OCI-LY3 (cell line): ENCODE measurements around the gene BLOC1S6.

ENCODE experiments used
- H2AFZ ChIP-seq: fragments of 200-600, 300-600 bp; shearing (Covaris generic); 2 replicates; pipeline ENCODE4 v1.6.0; 2014; ENCODE audit warnings: antibody characterized with exemption, low read depth, low read length
- H3K27ac ChIP-seq: fragments of 200-600, 300-600 bp; sonication (generic); 2 replicates; pipeline ENCODE4 v1.5.1; 2014; ENCODE audit warnings: mild to moderate bottlenecking, low read length, moderate library complexity, mixed read lengths
- H3K27me3 ChIP-seq: fragments of 200-600, 300-600 bp; sonication (generic); 2 replicates; pipeline ENCODE4 v1.6.1; 2014; ENCODE audit warnings: low read depth, low read length, mixed read lengths
- H3K36me3 ChIP-seq: fragments of 200-600, 300-600 bp; sonication (generic); replicated peaks from 2 replicates; pipeline ENCODE3; 2014; ENCODE audit warnings: low read depth, low read length, mixed read lengths
- H3K4me1 ChIP-seq: fragments of 300-600, 200-600 bp; sonication (generic); 2 replicates; pipeline ENCODE4 v1.6.1; 2014; ENCODE audit warnings: low read length, mixed read lengths
- H3K4me2 ChIP-seq: fragments of 200-600, 300-600 bp; sonication (generic); 2 replicates; pipeline ENCODE4 v1.6.1; 2014; ENCODE audit warnings: low read length, mixed read lengths
- H3K4me3 ChIP-seq: fragments of 300-600, 200-600 bp; sonication (generic); 2 replicates; pipeline ENCODE4 v1.5.1; 2014; ENCODE audit warnings: antibody characterized with exemption, mild to moderate bottlenecking, low read length, moderate library complexity
- H3K79me2 ChIP-seq: fragments of 300-600, 200-600 bp; shearing (Covaris generic); 2 replicates; pipeline ENCODE4 v1.6.1; 2014; ENCODE audit warnings: mild to moderate bottlenecking, low read length, mixed read lengths
- H3K9ac ChIP-seq: fragments of 300-600, 200-600 bp; shearing (Covaris generic); 2 replicates; pipeline ENCODE4 v1.6.0; 2014; ENCODE audit warnings: mild to moderate bottlenecking, low read length, moderate library complexity
- H3K9me3 ChIP-seq: fragments of 200-600, 300-600 bp; shearing (Covaris generic); 2 replicates; pipeline ENCODE4 v1.6.1; 2014; ENCODE audit warnings: low read length, mixed read lengths; ENCODE audit not compliant: insufficient read depth
- H4K20me1 ChIP-seq: fragments of 200-600, 300-600 bp; sonication (generic); 2 replicates; pipeline ENCODE4 v1.6.1; 2016; ENCODE audit warnings: low read length, mixed read lengths; ENCODE audit not compliant: insufficient read depth
- EZH2phosphoT487 ChIP-seq: fragments of 200-600 bp; shearing (Covaris generic); IDR thresholded peaks from 2 replicates; pipeline ENCODE4 v1.6.1; 2018; ENCODE audit warnings: antibody characterized with exemption, mixed run types, low read depth
- TF ChIP-seq, protein P1 (sequence below): fragments of 200-600, 300-600 bp; sonication (generic); IDR thresholded peaks from 2 replicates; pipeline ENCODE4 v1.5.1; 2014; ENCODE audit warnings: antibody characterized with exemption, low read length, low read depth

BLOC1S6 gene

DNA sequence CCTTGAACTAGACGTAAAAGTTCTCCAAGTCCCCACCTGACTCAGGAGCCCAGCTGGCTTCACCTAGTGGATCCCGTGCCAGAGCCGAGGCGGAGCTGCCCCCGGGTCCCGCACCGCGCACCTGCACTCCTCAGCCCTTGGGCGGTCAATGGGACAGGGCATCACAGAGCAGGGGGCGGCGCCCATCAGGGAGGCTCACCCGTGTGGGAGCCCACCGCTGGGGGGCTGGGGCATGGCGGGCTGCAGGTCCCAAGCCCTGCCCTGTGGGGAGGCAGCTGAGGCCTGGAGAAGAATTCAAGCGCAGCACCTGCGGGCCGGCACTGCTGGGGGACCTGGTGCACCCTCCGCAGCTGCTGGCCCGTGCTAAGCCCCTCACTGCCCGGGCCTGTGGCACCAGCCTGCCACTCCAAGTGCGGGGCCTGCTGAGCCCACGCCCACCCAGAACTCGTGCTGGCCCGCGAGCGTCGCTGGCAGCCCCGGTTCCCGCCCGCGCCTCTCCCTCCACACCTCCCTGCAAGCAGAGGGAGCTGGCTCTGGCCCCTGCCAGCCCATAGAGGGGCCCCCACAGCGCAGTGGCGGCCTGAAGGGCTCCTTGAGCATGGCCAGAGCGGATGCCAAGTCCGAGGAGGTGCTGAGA, 63.8 kb downstream of the BLOC1S6 start:
- H3K79me2 ChIP-seq = no peaks in the 10 kb centered on the region
- no peak overlapping the region for H3K9ac ChIP-seq
- H3K4me3 ChIP-seq = no peak overlapping the region
- no peak overlapping the region for H3K4me2 ChIP-seq
- H3K27me3 ChIP-seq = no peaks in the 10 kb centered on the region
- H3K27ac ChIP-seq = no peak overlapping the region
- H3K4me1 ChIP-seq = no peaks in the 10 kb centered on the region
- no peak overlapping the region for H2AFZ ChIP-seq
- no peaks in the 10 kb centered on the region for H4K20me1 ChIP-seq
- H3K9me3 ChIP-seq = no peaks in the 10 kb centered on the region
- no peaks in the 10 kb centered on the region for H3K36me3 ChIP-seq
- TF ChIP-seq EZH2phosphoT487 = no peak
- TF ChIP-seq, protein P1, sequence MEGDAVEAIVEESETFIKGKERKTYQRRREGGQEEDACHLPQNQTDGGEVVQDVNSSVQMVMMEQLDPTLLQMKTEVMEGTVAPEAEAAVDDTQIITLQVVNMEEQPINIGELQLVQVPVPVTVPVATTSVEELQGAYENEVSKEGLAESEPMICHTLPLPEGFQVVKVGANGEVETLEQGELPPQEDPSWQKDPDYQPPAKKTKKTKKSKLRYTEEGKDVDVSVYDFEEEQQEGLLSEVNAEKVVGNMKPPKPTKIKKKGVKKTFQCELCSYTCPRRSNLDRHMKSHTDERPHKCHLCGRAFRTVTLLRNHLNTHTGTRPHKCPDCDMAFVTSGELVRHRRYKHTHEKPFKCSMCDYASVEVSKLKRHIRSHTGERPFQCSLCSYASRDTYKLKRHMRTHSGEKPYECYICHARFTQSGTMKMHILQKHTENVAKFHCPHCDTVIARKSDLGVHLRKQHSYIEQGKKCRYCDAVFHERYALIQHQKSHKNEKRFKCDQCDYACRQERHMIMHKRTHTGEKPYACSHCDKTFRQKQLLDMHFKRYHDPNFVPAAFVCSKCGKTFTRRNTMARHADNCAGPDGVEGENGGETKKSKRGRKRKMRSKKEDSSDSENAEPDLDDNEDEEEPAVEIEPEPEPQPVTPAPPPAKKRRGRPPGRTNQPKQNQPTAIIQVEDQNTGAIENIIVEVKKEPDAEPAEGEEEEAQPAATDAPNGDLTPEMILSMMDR = no peak

DNA sequence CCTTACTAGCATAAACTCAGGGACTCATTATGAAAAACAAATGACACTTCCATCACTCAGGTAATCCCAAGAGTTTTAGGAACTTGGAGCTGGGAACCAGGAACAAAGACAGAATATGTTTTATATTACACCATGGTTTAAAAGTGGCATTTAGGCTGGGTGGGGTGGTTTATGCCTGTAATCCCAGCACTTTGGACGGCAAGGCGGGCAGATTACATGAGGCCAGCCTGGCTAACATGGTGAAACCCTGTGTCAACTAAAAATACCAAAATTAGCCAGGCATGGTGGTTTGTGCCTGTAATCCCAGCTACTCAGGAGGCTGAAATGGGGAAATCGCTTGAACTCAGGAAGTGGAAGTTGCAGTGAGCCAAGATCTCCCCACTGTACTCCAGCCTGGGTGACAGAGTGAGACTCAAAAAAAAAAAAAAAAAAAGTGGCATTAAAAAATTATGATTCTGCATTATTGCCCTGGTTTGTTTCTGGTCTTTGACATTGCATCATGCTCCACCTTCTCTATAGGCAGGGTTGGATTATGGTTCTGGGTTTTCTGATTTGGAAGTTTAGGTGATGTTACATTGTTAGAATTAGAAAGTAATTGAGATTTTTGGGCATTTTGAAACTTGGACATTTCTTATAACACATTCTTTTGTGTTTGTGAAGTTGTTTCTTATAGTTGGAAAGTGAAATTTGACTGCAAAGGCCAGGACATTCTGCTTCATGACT, 66.7 kb downstream of the BLOC1S6 start:
- Histone ChIP-seq H2AFZ (no peak overlapping the region), H3K9ac (no peak overlapping the region), H3K27ac (no peak overlapping the region), H3K9me3 (no peaks in the 10 kb centered on the region), H3K4me3 (no peak overlapping the region), H3K4me2 (no peak overlapping the region), H4K20me1 (no peaks in the 10 kb centered on the region), H3K36me3 (no peaks in the 10 kb centered on the region), H3K79me2 (no peaks in the 10 kb centered on the region), H3K27me3 (no peaks in the 10 kb centered on the region), H3K4me1 (no peaks in the 10 kb centered on the region)
- TF ChIP-seq EZH2phosphoT487 = no peak
- TF ChIP-seq, protein P1 = no peak

DNA sequence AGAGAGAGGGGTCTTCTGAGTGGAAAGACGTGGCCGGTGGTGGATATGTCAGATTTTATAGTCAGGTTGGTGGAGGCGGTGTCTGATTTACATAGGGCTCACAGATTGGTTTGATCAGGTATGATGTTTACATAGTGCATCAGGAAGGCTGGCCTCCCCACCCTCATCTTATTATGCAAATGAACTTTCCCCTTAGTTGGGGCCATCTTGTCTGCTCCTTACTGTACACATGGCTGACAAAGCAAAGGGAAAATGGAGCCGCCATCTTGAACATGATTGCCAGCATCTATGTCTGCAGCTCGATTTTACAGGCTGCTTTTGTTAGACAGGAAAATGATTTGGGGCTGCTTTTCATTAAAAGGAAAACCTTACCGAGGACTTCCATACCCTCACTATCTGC, 67.6 kb downstream of the BLOC1S6 start:
- TF ChIP-seq, protein P1 = no peak
- no peak for TF ChIP-seq EZH2phosphoT487
- no peaks in the 10 kb centered on the region for H4K20me1 ChIP-seq
- H3K36me3 ChIP-seq = no peaks in the 10 kb centered on the region
- H3K4me3 ChIP-seq = no peak overlapping the region
- H2AFZ ChIP-seq = no peak overlapping the region
- no peak overlapping the region for H3K4me2 ChIP-seq
- no peak overlapping the region for H3K9ac ChIP-seq
- no peak overlapping the region for H3K27ac ChIP-seq
- no peaks in the 10 kb centered on the region for H3K79me2 ChIP-seq
- H3K9me3 ChIP-seq = no peaks in the 10 kb centered on the region
- H3K27me3 ChIP-seq = no peaks in the 10 kb centered on the region
- no peaks in the 10 kb centered on the region for H3K4me1 ChIP-seq

DNA sequence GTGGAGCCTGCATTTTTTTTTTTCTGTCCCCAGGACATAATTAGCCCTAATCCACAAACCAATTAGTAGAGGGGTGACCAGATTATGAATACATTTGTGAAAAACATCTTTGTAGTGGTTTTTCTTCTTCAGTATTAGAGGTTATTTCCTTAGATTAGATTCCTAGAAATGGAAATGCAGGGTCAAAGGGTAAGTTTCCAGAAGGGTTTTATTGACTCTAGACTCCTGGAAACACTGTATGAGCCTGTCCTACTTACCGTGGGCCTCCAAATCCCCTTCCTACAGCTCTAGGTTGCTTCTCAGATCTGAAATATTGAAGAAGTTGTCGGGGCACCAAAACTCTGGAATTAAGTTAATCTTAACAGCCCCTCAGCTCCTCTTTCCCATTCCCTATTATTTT, 70.1 kb downstream of the BLOC1S6 start:
- no peaks in the 10 kb centered on the region for H4K20me1 ChIP-seq
- no peaks in the 10 kb centered on the region for H3K27me3 ChIP-seq
- no peaks in the 10 kb centered on the region for H3K4me1 ChIP-seq
- no peak overlapping the region for H2AFZ ChIP-seq
- no peaks in the 10 kb centered on the region for H3K9me3 ChIP-seq
- H3K79me2 ChIP-seq = no peaks in the 10 kb centered on the region
- H3K4me3 ChIP-seq = no peak overlapping the region
- no peak for TF ChIP-seq EZH2phosphoT487
- TF ChIP-seq, protein P1 = no peak
- H3K36me3 ChIP-seq = no peaks in the 10 kb centered on the region
- no peak overlapping the region for H3K4me2 ChIP-seq
- no peak overlapping the region for H3K9ac ChIP-seq
- H3K27ac ChIP-seq = no peak overlapping the region
